ENCODE measurements around the gene SYF2. TPM values are rescaled to one million over a fixed set of nuclear protein-coding genes. Genes with fewer than 3 reads are reported as not detected.

SYF2 gene
- total RNA-seq, 3 donors from 2014 or later (not counting 1 experiment from before 2014, with no cell fraction given) = 67.9 to 92.2 (median 75.3) TPM

- H3K4me3 Mint-ChIP-seq = no peak overlapping the region
- no CpG with 5 or more reads among the region's 1 CpG for WGBS (ENCODE audit: insufficient coverage)
- no peaks in the 10 kb centered on the region for H3K27me3 Mint-ChIP-seq (ENCODE audit: low read depth in 2 of 2)
- H3K27me3 ChIP-seq (ENCODE audit: control insufficient read depth, insufficient read depth, low read length) = no peaks in the 10 kb centered on the region
- no peak overlapping the region for H3K4me3 ChIP-seq (ENCODE audit: low read length)
- peaks cover 3% of the 10 kb centered on the region for H3K36me3 ChIP-seq (ENCODE audit: control insufficient read depth, insufficient read depth, low read length)
- no peaks in the 10 kb centered on the region for H3K4me1 ChIP-seq (ENCODE audit: control insufficient read depth, insufficient read depth, low read length)
- no peaks in the 10 kb centered on the region for H3K9me3 ChIP-seq (ENCODE audit: control insufficient read depth, insufficient read depth, low read length)
- no peaks in the 10 kb centered on the region for H3K36me3 Mint-ChIP-seq
- ATAC-seq (no peak), DNase-seq (no peak)
- TF ChIP-seq, protein P1, sequence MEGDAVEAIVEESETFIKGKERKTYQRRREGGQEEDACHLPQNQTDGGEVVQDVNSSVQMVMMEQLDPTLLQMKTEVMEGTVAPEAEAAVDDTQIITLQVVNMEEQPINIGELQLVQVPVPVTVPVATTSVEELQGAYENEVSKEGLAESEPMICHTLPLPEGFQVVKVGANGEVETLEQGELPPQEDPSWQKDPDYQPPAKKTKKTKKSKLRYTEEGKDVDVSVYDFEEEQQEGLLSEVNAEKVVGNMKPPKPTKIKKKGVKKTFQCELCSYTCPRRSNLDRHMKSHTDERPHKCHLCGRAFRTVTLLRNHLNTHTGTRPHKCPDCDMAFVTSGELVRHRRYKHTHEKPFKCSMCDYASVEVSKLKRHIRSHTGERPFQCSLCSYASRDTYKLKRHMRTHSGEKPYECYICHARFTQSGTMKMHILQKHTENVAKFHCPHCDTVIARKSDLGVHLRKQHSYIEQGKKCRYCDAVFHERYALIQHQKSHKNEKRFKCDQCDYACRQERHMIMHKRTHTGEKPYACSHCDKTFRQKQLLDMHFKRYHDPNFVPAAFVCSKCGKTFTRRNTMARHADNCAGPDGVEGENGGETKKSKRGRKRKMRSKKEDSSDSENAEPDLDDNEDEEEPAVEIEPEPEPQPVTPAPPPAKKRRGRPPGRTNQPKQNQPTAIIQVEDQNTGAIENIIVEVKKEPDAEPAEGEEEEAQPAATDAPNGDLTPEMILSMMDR (IDR thresholded peaks at IDR 0.05) = no peak
- intact Hi-C loops (cut with micrococcal nuclease) = no loop called here
- no peak overlapping the region for H3K27ac Mint-ChIP-seq
- no peaks in the 10 kb centered on the region for H3K9me3 Mint-ChIP-seq
- no peak overlapping the region for H3K27ac ChIP-seq (ENCODE audit: low read length)
- peaks cover 0 to 9% of the 10 kb centered on the region in 2 donors for H3K4me1 Mint-ChIP-seq
Observed at GRCh38 chr1:25257196-25257595, 24.9 kb upstream of the SYF2 start.

GRCh38 chr1:25256578-25256965, 24.3 kb upstream of the SYF2 start:
- no peak for ATAC-seq
- H3K9me3 ChIP-seq (ENCODE audit: control insufficient read depth, insufficient read depth, low read length) = no peaks in the 10 kb centered on the region
- WGBS (ENCODE audit: insufficient coverage) = 99% methylated on average over 5 of the region's 5 CpGs
- no peaks in the 10 kb centered on the region for H3K9me3 Mint-ChIP-seq
- no peak overlapping the region for H3K4me3 Mint-ChIP-seq
- intact Hi-C loops (cut with micrococcal nuclease) = no loop called here
- no peaks in the 10 kb centered on the region for H3K27me3 Mint-ChIP-seq (ENCODE audit: low read depth in 2 of 2)
- peak in 1 of 2 donors; percentile 1 for DNase-seq
- H3K27ac Mint-ChIP-seq = no peak overlapping the region
- no peak overlapping the region for H3K4me3 ChIP-seq (ENCODE audit: low read length)
- H3K4me1 ChIP-seq (ENCODE audit: control insufficient read depth, insufficient read depth, low read length) = no peaks in the 10 kb centered on the region
- no peaks in the 10 kb centered on the region for H3K36me3 Mint-ChIP-seq
- no peak overlapping the region for H3K27ac ChIP-seq (ENCODE audit: low read length)
- H3K27me3 ChIP-seq (ENCODE audit: control insufficient read depth, insufficient read depth, low read length) = no peaks in the 10 kb centered on the region
- TF ChIP-seq, protein P1 (IDR thresholded peaks at IDR 0.05) = no peak
- H3K4me1 Mint-ChIP-seq = peaks cover 0 to 9% of the 10 kb centered on the region in 2 donors
- H3K36me3 ChIP-seq (ENCODE audit: control insufficient read depth, insufficient read depth, low read length) = peaks cover 3% of the 10 kb centered on the region

DNA sequence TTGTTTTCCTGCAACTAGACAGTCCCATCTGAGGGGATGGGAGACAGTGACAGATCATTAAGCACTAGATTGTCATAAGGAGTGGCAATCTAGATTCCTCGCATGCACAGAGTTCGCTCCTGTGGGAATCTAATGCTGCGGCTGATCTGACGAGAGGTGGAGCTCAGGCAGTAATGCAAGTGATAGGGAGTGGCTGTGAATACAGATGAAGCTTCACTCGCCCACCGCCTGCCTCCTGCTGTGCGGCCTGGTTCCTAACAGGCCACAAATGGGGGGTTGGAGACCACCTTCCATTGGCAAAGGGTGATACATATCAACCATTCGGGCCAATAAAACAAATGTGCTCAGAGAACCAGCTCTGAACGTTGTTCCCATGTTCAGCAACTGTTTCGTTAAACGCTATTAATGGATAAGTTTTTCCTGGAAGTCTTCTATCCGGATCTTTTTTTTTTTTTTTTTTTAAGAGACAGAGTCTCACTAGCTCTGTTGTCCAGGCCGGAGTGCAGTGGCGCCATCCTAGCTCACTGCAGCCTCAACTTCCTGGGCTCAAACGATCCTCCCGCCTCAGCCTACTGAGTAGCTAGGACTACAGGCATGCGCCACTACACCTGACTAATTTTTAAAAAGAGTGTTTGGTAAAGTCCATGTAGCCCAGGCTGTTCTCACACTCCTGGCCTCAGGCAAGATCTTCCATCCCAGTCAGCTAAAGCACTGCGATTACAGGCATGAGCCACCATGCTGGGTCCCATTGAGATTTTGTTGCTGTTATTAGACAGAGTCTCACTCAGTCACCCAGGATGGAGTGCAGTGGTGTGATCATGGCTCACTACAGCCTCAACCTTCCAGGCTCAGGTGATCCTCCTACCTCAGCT, 23.6 kb upstream of the SYF2 start:
- Histone ChIP-seq H3K27ac (ENCODE audit: low read length) (no peak overlapping the region), H3K36me3 (ENCODE audit: control insufficient read depth, insufficient read depth, low read length) (peaks cover 3% of the 10 kb centered on the region), H3K4me1 (ENCODE audit: control insufficient read depth, insufficient read depth, low read length) (no peaks in the 10 kb centered on the region), H3K4me3 (ENCODE audit: low read length) (no peak overlapping the region), H3K27me3 (ENCODE audit: control insufficient read depth, insufficient read depth, low read length) (no peaks in the 10 kb centered on the region), H3K9me3 (ENCODE audit: control insufficient read depth, insufficient read depth, low read length) (no peaks in the 10 kb centered on the region)
- H3K27ac Mint-ChIP-seq = no peak overlapping the region
- TF ChIP-seq, protein P1 (IDR thresholded peaks at IDR 0.05) = no peak
- intact Hi-C loops (cut with micrococcal nuclease) = no loop called here
- ATAC-seq (no peak), DNase-seq (peak in 1 of 2 donors; percentile 1)
- H3K4me3 Mint-ChIP-seq = no peak overlapping the region
- H3K4me1 Mint-ChIP-seq = peaks cover 0 to 9% of the 10 kb centered on the region in 2 donors
- 93% methylated on average over 18 of the region's 18 CpGs for WGBS (ENCODE audit: insufficient coverage)
- H3K36me3 Mint-ChIP-seq = no peaks in the 10 kb centered on the region
- no peaks in the 10 kb centered on the region for H3K27me3 Mint-ChIP-seq (ENCODE audit: low read depth in 2 of 2)
- H3K9me3 Mint-ChIP-seq = no peaks in the 10 kb centered on the region
